IMR-90 (cell line): ENCODE results near the gene TRIM74. TPM values are rescaled to one million over a fixed set of nuclear protein-coding genes. Genes with fewer than 3 reads are reported as not detected.
"Not testable (repeated sequence)": the region's sequence is repeated elsewhere in the genome, so short reads cannot be mapped to it uniquely, and the experiment has no call there.

Experiments used
- ATAC-seq: fragments of 200-7000 bp; cut with Tn5 transposase; 2 replicates; pipeline ENCODE4 v1.9.1; 2020; ENCODE audit warnings: low read depth, mild to moderate bottlenecking, moderate library complexity
- BruUV-seq: library from RNA; stranded (reverse); fragments of 400-500 nt; replicated peaks from 2 replicates; lab custom pipeline; 2021; lab: Mats Ljungman, UMichigan
- CTCF ChIA-PET: fragments of 300-600 bp; formaldehyde crosslinking; extraction: SDS; loops from one replicate; lab custom pipeline; 2021; ENCODE audit warnings: antibody characterized with exemption; lab: Yijun Ruan, JAX
- POLR2A ChIA-PET: fragments of 300-600 bp; sonication (Branson Sonifier 250); formaldehyde crosslinking; loops from one replicate; lab custom pipeline; 2022; ENCODE audit warnings: antibody characterized with exemption; ENCODE audit not compliant: unreplicated experiment; lab: Charles Lee
- DNase-seq: peaks from one replicate; pipeline ENCODE4 v3.0.0; 2013
- H2AFZ ChIP-seq: replicated peaks from 2 replicates; pipeline ENCODE3; 2013; ENCODE audit warnings: low read length, mild to moderate bottlenecking; ENCODE audit not compliant: poor library complexity
- H2AK5ac ChIP-seq: 2 replicates; pipeline ENCODE4 v1.6.1; 2013; ENCODE audit warnings: low read depth, low read length, inconsistent platforms
- H2AK9ac ChIP-seq: replicated peaks from 2 replicates; pipeline ENCODE3; 2013; ENCODE audit warnings: mild to moderate bottlenecking, low read depth, low read length, moderate library complexity; ENCODE audit not compliant: poor library complexity
- H2BK120ac ChIP-seq: 2 replicates; pipeline ENCODE4 v1.6.1; 2013; ENCODE audit warnings: low read depth, low read length, inconsistent platforms
- H2BK15ac ChIP-seq: 3 replicates; pipeline ENCODE4 v1.6.1; 2013; ENCODE audit warnings: low read depth, low read length, inconsistent platforms
- H2BK20ac ChIP-seq: 2 replicates; pipeline ENCODE4 v1.6.1; 2013; ENCODE audit warnings: low read depth, mild to moderate bottlenecking, inconsistent platforms, low read length, moderate library complexity
- H2BK5ac ChIP-seq: 2 replicates; pipeline ENCODE4 v1.6.1; 2013; ENCODE audit warnings: mild to moderate bottlenecking, low read depth, low read length, inconsistent platforms; ENCODE audit not compliant: poor library complexity, severe bottlenecking
- H3K14ac ChIP-seq: replicated peaks from 2 replicates; pipeline ENCODE4 v1.6.1; 2013; ENCODE audit warnings: low read depth, low read length, inconsistent platforms
- H3K18ac ChIP-seq: 2 replicates; pipeline ENCODE4 v1.6.1; 2013; ENCODE audit warnings: low read depth, low read length, control low read depth
- H3K23ac ChIP-seq: 2 replicates; pipeline ENCODE4 v1.6.1; 2013; ENCODE audit warnings: low read depth, low read length, inconsistent platforms
- H3K27ac ChIP-seq: 2 replicates; pipeline ENCODE4 v1.5.1; 2013; ENCODE audit warnings: mild to moderate bottlenecking, control low read depth, low read length; ENCODE audit not compliant: insufficient read depth
- H3K27me3 ChIP-seq: 2 replicates; pipeline ENCODE4 v1.6.1; 2013; ENCODE audit warnings: low read length; ENCODE audit not compliant: control insufficient read depth, insufficient read depth
- H3K36me3 ChIP-seq: 2 replicates; pipeline ENCODE4 v1.6.1; 2013; ENCODE audit warnings: low read length, mixed read lengths; ENCODE audit not compliant: control insufficient read depth, insufficient read depth
- H3K4ac ChIP-seq: 2 replicates; pipeline ENCODE4 v1.6.1; 2013; ENCODE audit warnings: low read depth, low read length, inconsistent platforms
- H3K4me1 ChIP-seq: 2 replicates; pipeline ENCODE4 v1.6.1; 2013; ENCODE audit warnings: low read length, mixed read lengths; ENCODE audit not compliant: control insufficient read depth, insufficient read depth
- H3K4me2 ChIP-seq: 2 replicates; pipeline ENCODE4 v1.6.1; 2013; ENCODE audit warnings: low read depth, mild to moderate bottlenecking, control low read depth, low read length, moderate library complexity
- H3K4me3 ChIP-seq: 2 replicates; pipeline ENCODE4 v1.5.1; 2013; ENCODE audit warnings: low read depth, mild to moderate bottlenecking, control low read depth, low read length, moderate library complexity; ENCODE audit not compliant: insufficient read depth
- H3K56ac ChIP-seq: 2 replicates; pipeline ENCODE4 v1.6.1; 2013; ENCODE audit warnings: low read length, inconsistent platforms; ENCODE audit not compliant: insufficient read depth; ENCODE audit errors: extremely low read depth
- H3K79me1 ChIP-seq, 2 experiments: 2 replicates each; pipeline ENCODE4 v1.6.1; 2013; ENCODE audit warnings: low read length in 2 of 2, inconsistent platforms in 1 of 2, low read depth in 1 of 2
- H3K9ac ChIP-seq: 2 replicates; pipeline ENCODE4 v1.6.1; 2013; ENCODE audit warnings: low read depth, low read length, control low read depth
- H3K9me1 ChIP-seq: 2 replicates; pipeline ENCODE4 v1.6.1; 2013; ENCODE audit warnings: low read length, inconsistent platforms; ENCODE audit not compliant: insufficient read depth
- H3K9me3 ChIP-seq: 2 replicates; pipeline ENCODE4 v1.6.1; 2013; ENCODE audit warnings: low read length; ENCODE audit not compliant: control insufficient read depth, insufficient read depth
- H4K20me1 ChIP-seq: 2 replicates; pipeline ENCODE4 v1.6.1; 2013; ENCODE audit warnings: low read length, inconsistent platforms; ENCODE audit not compliant: insufficient read depth
- H4K5ac ChIP-seq: 2 replicates; pipeline ENCODE4 v1.6.1; 2013; ENCODE audit warnings: mild to moderate bottlenecking, low read depth, low read length, control low read depth
- H4K8ac ChIP-seq, 2 experiments: 2 replicates each; pipeline ENCODE4 v1.6.1; 2013; ENCODE audit warnings: low read depth in 2 of 2, low read length in 2 of 2, control low read depth in 1 of 2, inconsistent platforms in 1 of 2
- H4K91ac ChIP-seq: 2 replicates; pipeline ENCODE4 v1.6.1; 2013; ENCODE audit warnings: low read depth, low read length, inconsistent platforms; ENCODE audit not compliant: insufficient read depth
- WGBS, 2 experiments: methylation state at CpG; one replicate each; pipeline versions ENCODE4 v1.1.5 to v1.1.7; 2013; ENCODE audit warnings: missing lambda C conversion rate in 2 of 2; ENCODE audit not compliant: insufficient read length in 1 of 2; ENCODE audit errors: extremely low coverage in 2 of 2; 5-methylcytosine and 5-hydroxymethylcytosine counted together
- dilution Hi-C: fragments of 300-500 bp; cut with HindIII; formaldehyde crosslinking; loops from one replicate; pipeline ENCODE4 v1.14.3; 2018; ENCODE audit warnings: low sequenced_read_pairs; ENCODE audit not compliant: unreplicated experiment
- in situ Hi-C: fragments of 300-500 bp; cut with MboI; formaldehyde crosslinking; loops from 3 replicates; pipeline ENCODE4 v1.14.3; 2019; ENCODE audit warnings: low sequenced_read_pairs, inconsistent platforms, mixed read lengths
- intact Hi-C: fragments of 100-400 bp; cut with micrococcal nuclease; formaldehyde crosslinking; loops from 2 replicates; pipeline ENCODE4 v1.10.0; 2022
- polyA plus RNA-seq, 3 experiments: library from polyadenylated mRNA; depleted of rRNA; stranded (reverse); fragments of >200 nt; gene quantifications; 2 replicates each; pipeline ENCODE4 v1.2.3, GENCODE V29; 2012; ENCODE audit warnings: low replicate concordance in 1 of 3
- total RNA-seq: library from RNA; depleted of rRNA; stranded (reverse); fragments of >200 nt; gene quantifications from 2 replicates; pipeline ENCODE4 v1.2.3, GENCODE V29; 2012

TRIM74 gene
- total and polyA plus RNA-seq, 2 of the 4 experiments (the other 2 are of a cell fraction): 0.17 TPM; not detected in 1

DNA sequence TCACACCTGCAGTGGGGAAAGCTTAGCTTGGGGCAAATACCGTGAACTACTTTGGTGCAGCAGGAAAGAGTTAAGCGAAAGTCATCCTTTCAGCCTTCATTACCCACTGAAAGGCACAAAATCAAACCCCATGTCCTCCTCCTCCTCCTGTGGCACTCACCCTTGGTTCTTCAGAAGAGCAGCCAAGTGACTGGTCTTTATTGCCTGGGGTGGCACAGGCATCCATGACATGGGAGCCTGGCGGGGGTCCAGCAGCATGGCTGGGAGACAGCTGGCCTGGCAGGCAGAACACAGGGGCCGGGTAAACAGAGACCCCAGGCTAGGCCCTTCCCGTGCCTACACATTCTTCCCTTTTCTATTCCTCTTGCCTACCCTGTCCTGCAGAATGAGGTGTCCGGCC is 19.6 kb downstream of the TRIM74 start:
- in situ Hi-C loops, POLR2A ChIA-PET: not testable (repeated sequence)

DNA sequence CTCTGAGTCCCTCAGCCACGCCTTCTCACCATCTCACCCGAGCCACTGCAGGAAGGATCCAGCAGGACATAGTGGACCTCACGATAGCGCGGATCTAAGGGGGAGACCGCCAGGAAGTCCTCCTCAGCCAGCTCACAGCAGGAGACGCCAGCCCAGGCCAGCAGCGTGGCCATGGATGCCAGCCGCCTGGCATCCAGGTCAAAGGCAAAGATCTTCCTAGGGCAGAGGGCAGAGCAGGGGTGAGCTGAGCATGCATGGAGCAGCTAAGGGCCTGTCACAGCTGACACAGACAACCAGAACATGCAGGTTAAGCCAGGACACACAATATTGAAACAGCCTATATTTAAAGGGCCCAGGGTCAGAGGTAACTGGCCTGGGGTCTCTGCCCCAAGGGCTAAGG is 20.0 kb downstream of the TRIM74 start:
- DNase-seq, H3K4me2 ChIP-seq, H4K91ac ChIP-seq, BruUV-seq, H2AK9ac ChIP-seq, H3K23ac ChIP-seq, H3K27me3 ChIP-seq, H4K8ac ChIP-seq, H3K4me1 ChIP-seq, H2BK20ac ChIP-seq, dilution Hi-C loops, H4K20me1 ChIP-seq, H3K14ac ChIP-seq, H2AK5ac ChIP-seq, H3K4me3 ChIP-seq, H3K27ac ChIP-seq, intact Hi-C loops, ATAC-seq, in situ Hi-C loops, POLR2A ChIA-PET, H3K18ac ChIP-seq, H4K5ac ChIP-seq, H2BK5ac ChIP-seq, H3K79me1 ChIP-seq, H2AFZ ChIP-seq, CTCF ChIA-PET, H2BK120ac ChIP-seq, H3K9me1 ChIP-seq, H3K9me3 ChIP-seq, H3K56ac ChIP-seq, H3K4ac ChIP-seq, H3K9ac ChIP-seq, H2BK15ac ChIP-seq: not testable (repeated sequence)
- WGBS, 2 experiments: no CpG with 5 or more reads among the region's 9 CpGs
- H3K36me3 ChIP-seq: peaks cover 10% of the 10 kb centered on the region; the same call in 1 of the 2 replicates

More for the DNA sequence above, 19.6 kb downstream of the TRIM74 start:
- H3K9me3 ChIP-seq, H2BK5ac ChIP-seq, H3K9me1 ChIP-seq, H2AK5ac ChIP-seq, H3K56ac ChIP-seq, H4K8ac ChIP-seq, H3K4ac ChIP-seq, H3K79me1 ChIP-seq, H2AFZ ChIP-seq, CTCF ChIA-PET, H3K18ac ChIP-seq, dilution Hi-C loops, H2AK9ac ChIP-seq, H3K23ac ChIP-seq, H3K14ac ChIP-seq, H3K9ac ChIP-seq, H2BK120ac ChIP-seq, H3K4me2 ChIP-seq, H3K4me1 ChIP-seq, DNase-seq, H3K27me3 ChIP-seq, H4K91ac ChIP-seq, H3K27ac ChIP-seq, H3K4me3 ChIP-seq, H2BK15ac ChIP-seq, ATAC-seq, BruUV-seq, H2BK20ac ChIP-seq, H4K20me1 ChIP-seq, intact Hi-C loops, H4K5ac ChIP-seq: not testable (repeated sequence)
- peaks cover 10% of the 10 kb centered on the region; the same call in 1 of the 2 replicates for H3K36me3 ChIP-seq
- WGBS, 2 experiments: no CpG with 5 or more reads among the region's 6 CpGs
